SIG-M5 treated with dmso at 0.1 percent for 504 hours (cell line): ENCODE results near the gene DDX4.
"Not testable (repeated sequence)": the region's sequence is repeated elsewhere in the genome, so short reads cannot be mapped to it uniquely, and the experiment has no call there.

ENCODE experiments used
- DNase-seq: peaks from one replicate; lab custom pipeline; 2025; ENCODE audit not compliant: unreplicated experiment; lab: John Stamatoyannopoulos, UW

DDX4 gene

DNA sequence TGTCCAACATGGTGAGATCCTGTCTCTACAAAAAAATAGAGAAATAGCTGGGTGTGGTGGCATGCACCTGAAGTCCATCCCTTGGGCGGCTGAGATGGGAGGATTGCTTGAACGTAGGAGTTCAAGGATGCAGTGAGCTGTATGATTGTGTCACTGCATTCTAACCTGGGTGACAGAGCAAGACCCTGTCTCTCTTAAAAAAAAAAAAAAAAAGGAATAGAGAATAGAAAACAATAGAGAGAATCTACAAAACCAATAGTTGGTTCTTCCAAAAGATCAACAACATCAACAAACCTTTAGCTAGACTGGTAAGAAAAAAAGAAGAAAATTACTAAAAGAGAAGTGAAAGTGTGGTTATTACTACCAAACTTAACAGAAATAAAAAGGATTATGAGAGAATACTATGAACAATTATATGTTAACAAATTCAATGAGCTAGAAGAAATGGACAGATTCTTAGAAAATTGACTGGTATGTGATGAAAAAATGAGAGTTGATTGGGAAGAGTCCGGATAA, 17.6 kb upstream of the DDX4 start:
- peak; percentile 16 for DNase-seq

DNA sequence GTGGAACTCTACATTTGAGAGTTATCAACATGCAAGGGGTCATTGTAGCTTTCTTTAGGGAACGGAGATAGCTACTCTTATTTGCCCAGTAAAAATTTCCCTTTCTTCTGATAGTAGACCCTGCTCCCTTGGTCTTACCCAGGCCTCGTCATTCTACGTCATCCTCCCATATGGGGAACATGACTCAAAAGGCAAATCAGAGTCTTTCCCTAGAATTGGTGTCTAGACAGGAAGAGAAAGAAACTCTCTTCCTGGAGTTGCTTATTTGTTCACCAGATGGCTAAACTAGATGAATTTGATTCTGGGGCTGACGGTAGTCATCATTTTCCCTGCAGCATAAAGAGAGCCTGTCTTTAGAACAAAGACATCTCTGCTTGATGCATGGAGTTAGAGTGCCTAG, 13.6 kb upstream of the DDX4 start:
- no peak for DNase-seq

DNA sequence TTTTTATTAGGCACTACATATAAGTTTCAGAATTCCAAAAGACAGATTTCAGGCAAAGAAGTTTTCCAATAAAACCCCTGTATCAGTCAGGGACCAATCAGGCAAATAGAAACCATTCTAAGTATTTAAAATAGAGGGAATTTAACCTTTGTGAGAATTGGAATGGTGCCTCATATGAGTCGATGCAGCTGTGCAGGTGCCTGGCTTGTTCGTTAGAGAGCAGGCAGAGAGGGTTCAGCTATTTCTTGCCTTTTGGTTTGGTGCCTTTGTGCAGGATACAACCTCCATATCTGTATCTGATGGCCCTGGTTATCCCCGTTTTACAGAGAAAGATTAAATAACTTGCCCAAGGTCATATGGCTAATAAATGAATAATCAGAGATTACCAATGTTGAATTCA, 6.0 kb upstream of the DDX4 start:
- no peak for DNase-seq

DNA sequence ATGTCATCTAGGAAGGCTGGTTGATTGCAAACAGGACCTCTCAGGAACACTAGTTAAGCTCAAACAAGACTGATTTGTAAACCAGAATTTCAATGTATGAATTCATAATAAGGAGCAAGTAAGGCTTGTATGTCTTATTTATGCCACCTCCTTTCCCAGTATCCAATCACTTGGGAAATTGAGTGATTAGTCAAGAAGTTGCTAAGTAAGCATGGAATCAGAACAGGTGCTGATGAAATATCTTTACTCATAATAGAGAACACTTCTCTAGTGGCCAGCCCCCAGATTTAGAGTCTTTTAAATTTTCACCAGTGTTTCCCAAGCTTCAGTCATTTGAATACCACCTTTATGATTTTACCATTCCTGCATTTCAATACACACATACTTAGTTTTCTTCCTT, 5.3 kb upstream of the DDX4 start:
- DNase-seq: no peak

DNA sequence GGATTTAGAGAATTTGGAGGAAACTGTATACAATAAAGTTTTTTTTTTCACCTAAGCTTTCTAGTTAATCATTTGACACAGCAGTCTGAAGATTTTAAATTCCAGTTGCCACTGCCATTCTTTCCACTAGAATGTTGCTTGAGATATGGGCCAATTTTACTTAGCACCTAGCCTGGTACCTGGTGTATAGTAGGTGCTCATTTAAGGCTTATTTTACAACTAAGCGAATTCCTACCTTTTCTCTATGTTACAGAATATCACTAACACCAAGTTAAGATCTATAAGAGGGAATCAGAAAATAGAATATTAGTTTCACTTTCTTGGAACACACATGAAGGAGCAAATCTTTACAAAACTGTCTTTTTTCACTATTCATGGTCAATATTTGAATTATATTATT, 3.2 kb upstream of the DDX4 start:
- no peak for DNase-seq

DNA sequence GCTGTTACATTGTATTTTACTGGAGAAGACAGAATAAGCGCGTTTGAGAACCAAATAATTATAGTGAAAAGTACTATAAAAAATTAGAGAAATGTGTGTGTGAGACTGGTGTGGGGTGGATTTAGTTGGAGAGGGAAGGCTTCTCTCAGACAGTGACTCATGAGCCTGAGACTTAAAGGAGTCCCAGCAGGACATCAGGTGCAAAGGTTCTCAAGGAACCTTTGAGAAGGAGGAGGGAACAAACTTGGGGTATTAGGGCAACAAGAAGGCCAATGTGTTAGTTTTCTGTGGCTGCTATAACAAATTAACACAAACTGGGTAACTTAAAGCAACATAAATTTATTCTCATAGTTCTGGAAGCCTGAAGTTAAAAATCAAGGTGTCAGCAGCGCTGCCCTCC, 4.9 kb downstream of the DDX4 start:
- DNase-seq: no peak

- DNase-seq: no peak
Measured at GRCh38 chr5:55747778-55748318, 10.0 kb downstream of the DDX4 start.

DNA sequence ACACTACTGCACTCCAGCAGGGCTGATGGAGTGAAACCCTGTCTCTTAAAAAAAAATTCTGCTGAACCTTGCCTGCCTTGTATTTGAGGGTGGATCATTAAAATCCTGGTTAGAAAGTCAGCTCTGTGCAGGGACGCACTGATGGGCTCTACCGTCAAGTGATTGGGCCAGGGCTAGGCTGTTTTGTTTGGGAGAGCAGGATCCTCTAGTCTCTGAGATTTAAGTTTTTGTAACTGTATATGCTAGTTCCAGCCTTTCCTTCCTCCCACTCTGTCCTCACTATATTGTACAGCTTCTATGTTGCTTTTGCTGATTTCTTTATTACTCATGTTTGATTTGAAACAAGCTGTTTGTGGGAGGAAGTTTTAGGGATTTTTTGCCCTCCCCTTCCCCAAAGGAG, 11.5 kb downstream of the DDX4 start:
- DNase-seq: no peak

DNA sequence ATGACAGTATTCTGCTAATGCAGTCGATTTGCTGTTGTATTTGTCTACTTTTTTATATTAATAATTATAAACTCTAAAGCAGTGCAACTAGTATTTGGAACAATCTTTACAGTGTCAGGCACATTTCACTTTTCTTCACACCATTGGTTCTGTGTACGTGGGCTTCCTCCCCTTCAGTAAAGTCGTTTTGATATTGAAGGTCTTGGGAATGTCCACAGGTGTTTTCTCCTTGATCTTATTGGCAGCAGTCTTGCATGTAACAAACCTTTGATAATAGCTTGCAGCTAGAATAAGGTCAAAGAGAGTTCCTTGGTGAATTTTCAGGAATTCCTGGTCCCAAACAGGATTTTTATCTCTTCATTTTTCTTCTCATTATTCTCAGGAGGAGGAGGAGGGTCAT, 12.2 kb downstream of the DDX4 start:
- no peak for DNase-seq

DNA sequence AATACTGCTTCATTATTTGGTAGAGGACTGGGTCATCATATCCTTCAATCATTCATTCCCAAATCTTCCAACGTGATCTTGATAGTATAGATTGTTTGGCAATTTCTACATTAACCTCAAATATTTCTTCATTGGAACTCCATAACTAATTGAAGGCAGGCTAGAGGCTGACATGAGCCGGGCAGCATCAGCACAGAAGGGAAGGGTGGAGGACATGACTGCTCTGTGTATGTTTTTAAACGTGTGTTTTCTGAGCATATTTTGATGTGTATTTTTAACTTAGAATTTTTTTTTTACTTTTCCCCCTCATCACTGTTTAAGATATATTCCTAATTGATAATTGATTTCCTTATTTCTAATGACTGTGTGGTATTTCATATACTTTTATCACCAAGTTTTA, 12.6 kb downstream of the DDX4 start:
- no peak for DNase-seq

GRCh38 chr5:55758231-55758630, 20.4 kb downstream of the DDX4 start:
- DNase-seq: no peak

- DNase-seq: no peak
Measured at GRCh38 chr5:55758714-55759113, 20.9 kb downstream of the DDX4 start.

GRCh38 chr5:55761721-55762120, 23.9 kb downstream of the DDX4 start:
- DNase-seq: not testable (repeated sequence)

DNA sequence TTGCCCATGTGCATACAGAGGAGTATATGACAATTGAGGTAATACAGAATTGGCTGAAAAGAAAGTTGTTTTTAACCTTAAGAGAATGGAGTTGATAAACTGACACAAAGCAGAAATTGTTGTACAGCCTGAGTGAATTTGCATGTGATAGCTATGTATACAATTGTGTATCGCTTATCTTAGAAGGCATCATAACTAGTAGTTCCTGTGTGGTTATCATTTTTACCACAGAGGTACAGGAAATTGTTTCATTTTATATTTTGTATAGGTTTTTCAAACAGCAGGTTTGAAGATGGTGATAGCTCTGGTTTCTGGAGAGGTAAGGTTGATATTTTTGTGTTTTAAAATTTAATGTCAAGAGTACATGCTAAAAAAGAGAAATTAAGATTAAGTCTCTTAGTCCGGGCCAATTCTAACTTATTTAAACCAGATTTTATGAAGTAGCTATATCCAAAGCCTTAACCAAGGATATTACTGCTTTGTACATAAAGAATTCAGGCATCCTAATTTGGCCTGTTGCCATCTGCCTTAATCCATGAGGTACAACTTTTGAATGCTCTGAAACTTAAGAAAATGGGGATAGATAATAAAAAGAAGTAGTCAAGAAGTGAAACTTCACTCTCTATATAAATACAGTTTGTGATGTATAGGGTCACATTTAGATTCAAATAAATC, 26.0 kb downstream of the DDX4 start:
- DNase-seq: no peak

GRCh38 chr5:55768279-55768678, 30.4 kb downstream of the DDX4 start:
- no peak for DNase-seq

DNA sequence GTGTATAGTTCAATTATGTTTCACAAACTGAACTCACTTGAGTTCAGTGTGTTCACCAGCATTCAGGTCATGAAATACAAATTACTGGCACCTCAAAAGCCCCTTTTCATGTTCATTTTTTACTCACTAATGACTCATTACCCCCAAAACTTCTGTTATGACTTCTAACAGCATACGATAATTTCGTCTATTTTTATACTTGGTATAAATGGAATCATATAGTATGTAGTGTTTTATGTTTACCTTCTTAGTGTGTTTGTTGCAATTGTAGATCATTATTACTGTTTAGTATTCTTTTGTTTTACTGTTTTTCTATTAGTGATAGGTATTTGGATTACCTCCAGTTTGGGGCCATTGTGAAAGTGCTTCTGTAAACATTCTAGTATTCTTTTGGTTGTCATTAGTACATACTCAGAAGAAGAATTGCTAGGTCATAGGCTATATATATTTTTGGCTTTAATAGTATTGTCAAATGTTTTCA, 33.4 kb downstream of the DDX4 start:
- DNase-seq: no peak

DNA sequence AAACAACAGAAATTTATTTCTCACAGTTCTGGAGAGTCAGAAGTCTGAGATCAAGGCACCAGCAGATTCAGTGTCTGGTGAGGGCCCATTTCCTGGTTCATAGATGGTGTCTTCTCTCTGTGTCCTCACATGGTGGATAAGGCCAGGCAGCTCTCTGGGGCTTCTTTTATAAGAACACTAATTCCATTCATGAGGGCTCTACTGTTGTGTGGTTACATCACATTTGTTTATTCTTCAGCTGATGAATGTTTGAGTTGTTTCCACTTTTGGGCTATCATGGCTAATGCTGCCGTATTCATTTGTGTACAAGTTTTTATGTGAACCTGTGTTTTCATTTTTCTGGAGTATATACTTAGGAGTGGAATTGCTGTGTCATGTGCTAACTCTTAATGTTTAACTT, 35.2 kb downstream of the DDX4 start:
- no peak for DNase-seq

DNA sequence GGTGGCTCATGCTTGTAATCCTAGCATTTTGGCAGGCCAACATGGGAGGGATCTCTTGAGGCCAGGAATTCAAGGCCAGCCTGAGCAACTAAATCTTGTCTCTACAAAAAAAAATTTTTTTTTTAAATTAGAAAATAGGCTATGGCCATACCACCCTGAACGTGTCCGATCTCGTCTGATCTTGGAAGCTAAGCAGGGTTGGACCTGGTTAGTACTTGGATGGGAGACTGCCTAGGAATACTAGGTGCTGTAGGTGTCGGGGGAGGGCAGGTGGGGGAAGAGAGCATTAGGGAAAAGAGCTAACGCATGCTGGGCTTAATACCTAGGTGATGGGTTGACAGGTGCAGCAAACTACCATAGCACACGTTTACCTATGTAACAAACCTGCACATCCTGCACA, 39.5 kb downstream of the DDX4 start:
- DNase-seq: no peak

- no peak for DNase-seq
Measured at GRCh38 chr5:55800924-55801323, 63.1 kb downstream of the DDX4 start.

DNA sequence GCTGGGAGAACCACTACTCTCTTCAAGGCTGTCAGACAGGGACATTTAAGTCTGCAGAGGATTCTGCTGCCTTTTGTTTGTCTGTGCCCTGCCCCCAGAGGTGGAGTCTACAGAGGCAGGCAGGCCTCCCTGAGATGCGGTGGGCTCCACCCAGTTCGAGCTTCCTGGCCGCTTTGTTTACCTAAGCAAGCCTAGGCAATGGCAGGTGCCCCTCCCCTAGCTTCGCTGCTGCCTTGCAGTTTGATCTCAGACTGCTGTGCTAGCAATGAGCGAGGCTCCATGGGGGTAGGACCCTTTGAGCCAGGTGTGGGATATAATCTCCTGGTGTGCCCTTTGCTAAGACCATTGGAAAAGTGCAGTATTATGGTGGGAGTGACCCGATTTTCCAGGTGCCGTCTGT, 71.0 kb downstream of the DDX4 start:
- not testable (repeated sequence) for DNase-seq

DNA sequence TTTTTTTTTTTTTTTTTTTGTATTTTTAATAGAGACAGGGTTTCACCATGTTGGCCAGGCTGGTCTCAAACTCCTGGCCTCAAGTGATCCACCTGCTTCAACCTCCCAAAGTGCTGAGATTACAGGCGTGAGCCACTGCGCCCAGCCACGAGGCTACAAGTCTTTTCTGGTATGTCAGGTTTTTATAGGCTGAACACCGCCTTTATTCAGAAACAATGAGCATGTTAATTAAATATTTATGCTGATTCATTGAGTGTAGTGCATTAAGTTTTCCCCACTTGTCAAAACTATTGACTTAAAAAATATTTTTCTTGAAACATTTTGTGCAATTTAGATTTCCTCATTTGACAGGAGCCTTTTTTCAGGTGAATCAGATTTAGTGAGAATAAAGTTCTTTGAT, 78.1 kb downstream of the DDX4 start:
- DNase-seq: not testable (repeated sequence)

GRCh38 chr5:55816342-55816741, 78.5 kb downstream of the DDX4 start:
- no peak for DNase-seq

GRCh38 chr5:55817030-55817429, 79.2 kb downstream of the DDX4 start:
- DNase-seq: no peak
